NCI-H146 treated with DMSO at 0.1 percent for 48 hours (cell line): ENCODE measurements around the gene TMEM44.
"Not testable (repeated sequence)": the region's sequence is repeated elsewhere in the genome, so short reads cannot be mapped to it uniquely, and the experiment has no call there.

ENCODE experiments used
- DNase-seq: peaks from one replicate; lab custom pipeline; 2025; ENCODE audit not compliant: unreplicated experiment; lab: John Stamatoyannopoulos, UW

The TMEM44 gene

GRCh38 chr3:194615226-194615625, 18.0 kb downstream of the TMEM44 start:
- DNase-seq = no peak

DNA sequence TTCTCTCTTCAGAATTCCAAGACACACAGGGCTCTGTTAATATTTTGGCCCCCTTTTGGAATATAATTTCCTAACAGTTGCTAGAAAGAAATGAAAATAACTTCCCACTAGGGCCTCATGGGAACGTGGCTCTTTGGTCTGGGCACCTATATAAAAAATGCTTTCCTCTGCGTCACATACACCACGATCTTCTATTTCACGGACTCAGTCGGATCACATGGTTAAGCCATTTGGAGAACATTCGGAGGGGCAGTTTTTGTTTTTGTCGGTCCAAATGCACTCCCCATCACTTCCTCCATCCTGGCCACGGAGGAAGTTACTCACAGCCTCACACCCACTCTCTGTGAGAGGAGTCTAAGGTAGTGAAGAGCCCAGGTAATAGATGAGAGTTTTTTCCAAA, 21.0 kb downstream of the TMEM44 start:
- DNase-seq = no peak

- no peak for DNase-seq
Measured at GRCh38 chr3:194610689-194611088, 22.5 kb downstream of the TMEM44 start.

- DNase-seq = no peak
Measured at GRCh38 chr3:194609601-194610000, 23.6 kb downstream of the TMEM44 start.

DNA sequence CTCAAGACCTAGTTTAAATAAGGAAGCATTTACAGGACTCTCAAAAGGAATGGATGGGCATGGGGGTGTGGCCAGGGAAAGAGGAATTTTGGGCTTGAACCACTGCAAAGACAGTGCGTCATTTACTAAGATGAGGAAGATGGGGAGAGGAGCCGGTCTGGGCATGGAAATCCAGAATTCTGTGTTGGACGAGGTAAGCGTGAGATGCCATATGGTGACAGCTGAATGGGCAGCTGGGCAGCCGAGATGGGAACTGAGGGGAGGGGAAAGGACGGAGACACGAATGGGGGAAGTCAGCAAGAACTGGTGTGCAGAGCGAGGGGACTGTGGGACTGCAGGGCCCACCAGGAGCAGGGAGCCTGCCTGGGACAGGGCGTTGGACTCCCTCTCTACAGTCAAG, 24.2 kb downstream of the TMEM44 start:
- no peak for DNase-seq

DNA sequence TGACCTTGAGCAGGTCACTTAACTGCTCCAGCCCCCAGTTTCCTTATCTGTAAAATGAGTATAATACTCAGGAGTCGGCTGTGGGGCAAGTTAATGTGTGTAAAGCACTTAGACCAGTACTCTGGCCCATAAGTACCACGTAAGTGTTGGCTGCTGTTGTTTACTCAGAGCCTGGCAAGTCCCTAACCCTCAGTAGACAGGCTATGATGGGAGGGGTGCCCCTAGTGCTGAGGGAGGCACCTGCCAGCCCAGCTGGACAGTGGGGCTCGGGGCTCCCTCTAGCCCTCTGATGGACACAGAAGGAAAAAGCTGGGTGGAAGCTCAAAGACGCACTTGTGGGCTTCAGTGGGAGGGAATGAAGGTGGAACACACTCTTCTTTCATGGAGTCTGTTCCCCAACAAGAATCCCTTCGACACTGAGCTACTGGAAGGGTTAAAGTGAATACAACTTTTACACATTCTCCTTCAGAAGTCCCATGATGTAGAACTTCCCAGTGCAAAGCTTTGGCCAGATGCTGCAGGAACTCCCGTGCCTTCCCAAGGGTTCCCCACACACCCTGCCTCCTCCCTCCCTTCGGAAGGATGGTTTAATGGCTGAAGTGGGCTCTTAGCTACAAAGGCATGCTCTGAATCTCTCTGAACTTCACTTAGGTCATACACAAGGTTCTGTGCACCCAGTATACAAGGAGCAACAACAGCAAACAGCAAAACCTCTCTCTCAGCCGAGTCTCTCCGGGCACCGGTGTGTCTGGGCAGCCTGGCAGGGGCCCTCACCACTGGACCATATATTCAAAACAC, 25.4 kb downstream of the TMEM44 start:
- no peak for DNase-seq

DNA sequence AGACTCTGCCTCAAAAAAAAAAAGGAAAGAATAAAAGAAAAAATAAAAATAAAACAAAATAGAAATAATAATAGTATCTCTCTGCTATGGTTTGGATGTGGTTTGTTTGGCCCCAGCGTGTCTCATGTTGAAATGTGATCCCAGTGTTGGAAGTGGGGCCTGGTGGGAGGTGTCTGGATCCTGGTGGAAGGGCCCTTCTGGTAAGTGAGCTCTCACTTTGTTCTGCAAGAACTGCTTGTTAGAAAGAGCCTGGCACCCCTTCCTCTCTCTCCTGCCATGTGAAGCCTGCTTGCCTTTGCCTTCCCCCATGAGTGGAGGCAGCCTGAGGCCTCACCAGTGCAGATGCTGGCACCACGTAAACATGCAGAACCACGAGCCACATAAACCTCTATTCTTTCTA, 26.3 kb downstream of the TMEM44 start:
- DNase-seq = no peak

GRCh38 chr3:194606163-194606562, 27.1 kb downstream of the TMEM44 start:
- DNase-seq = no peak

GRCh38 chr3:194605314-194605713, 27.9 kb downstream of the TMEM44 start:
- not testable (repeated sequence) for DNase-seq

- DNase-seq = no peak
Measured at GRCh38 chr3:194604837-194605236, 28.4 kb downstream of the TMEM44 start.

GRCh38 chr3:194604126-194604525, 29.1 kb downstream of the TMEM44 start:
- DNase-seq = no peak

GRCh38 chr3:194602669-194603171, 30.5 kb downstream of the TMEM44 start:
- DNase-seq = no peak

- no peak for DNase-seq
Measured at GRCh38 chr3:194598771-194599557, 34.3 kb downstream of the TMEM44 start.

- no peak for DNase-seq
Measured at GRCh38 chr3:194596906-194597305, 36.3 kb downstream of the TMEM44 start.

DNA sequence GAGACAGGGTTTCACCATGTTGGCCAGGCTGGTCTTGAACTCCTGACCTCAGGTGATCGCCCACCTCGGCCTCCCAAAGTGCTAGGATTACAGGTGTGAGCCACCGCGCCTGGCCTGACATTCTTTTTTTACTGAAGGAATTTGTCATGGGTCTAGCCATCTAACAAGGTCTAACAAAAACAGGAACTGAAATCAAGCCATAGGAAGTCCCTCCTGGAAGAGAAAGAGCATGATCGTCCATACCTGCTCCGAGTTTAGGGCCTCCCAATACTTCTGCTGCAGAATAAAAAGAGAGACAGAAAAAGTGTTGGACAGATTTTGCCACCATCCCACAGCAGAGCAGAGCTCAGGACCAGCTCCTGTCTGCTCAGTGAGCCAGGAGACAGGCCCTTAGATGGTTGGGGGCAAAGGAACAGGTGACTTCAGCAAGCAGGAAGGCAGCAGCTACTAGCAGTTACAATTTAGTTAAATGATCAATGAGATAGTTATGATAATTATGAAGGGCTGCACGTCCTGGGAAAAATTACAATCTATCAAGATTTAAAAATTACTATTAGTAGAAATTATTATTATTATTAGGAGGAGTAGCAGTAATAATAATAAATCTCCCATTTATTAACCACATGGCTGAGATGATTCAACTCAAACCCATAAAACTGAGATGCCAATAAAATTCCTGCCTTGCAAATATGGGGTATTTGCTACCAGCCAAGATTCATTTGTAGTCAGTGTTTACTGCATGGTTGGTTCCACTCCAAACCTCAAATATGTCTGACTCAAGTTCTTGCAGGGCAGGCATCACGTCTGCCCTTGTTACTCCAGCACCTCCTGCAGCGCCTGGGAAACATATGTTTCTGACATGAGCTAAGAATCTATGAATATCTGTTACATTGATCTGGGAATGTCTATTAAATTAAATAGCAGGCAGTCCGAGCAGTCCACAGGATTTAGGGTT, 40.1 kb downstream of the TMEM44 start:
- DNase-seq = no peak

- no peak for DNase-seq
Measured at GRCh38 chr3:194588741-194589140, 44.5 kb downstream of the TMEM44 start.

DNA sequence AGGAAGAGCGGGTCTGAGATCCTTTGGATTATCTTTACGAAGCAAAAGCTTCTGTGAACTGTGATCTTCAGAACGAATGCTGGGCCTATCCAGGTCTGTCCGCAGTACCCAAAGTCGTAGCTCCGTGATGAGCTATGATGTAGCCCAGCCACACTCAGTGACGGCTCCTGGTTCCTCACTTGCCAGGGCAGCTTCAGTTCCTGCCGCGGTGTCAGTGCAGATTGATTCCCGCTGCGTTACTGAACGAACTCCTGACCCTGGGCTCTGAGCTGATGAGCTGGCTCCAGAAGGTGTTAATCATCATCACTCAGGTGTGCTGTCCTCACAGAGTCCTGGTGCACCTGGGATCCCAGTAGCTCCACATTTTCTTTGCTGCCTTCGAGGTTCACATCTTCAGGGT, 45.0 kb downstream of the TMEM44 start:
- no peak for DNase-seq

DNA sequence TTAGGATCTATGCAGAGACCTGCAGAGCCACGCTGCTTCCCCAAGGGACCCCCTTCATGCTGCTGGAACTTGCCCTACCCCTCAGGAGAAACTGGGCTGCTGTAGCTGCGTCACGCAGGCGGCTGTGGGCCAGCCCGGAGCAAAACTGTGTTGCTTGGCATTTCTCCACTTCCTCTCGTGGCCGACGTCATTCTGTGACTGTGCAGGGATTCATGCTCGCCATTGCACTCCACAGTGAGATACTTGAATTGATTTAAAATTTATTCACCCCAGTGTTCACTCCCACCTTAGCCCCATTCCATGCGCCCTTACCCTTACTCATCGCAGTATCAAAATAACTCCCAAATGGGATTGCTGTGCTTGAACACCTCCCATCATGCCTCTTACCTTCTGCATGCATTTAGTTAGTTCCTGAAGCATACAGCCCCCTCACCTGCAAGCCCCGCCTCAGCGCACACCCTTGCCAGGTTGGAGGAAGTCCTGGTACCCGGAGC, 45.7 kb downstream of the TMEM44 start:
- DNase-seq = no peak

DNA sequence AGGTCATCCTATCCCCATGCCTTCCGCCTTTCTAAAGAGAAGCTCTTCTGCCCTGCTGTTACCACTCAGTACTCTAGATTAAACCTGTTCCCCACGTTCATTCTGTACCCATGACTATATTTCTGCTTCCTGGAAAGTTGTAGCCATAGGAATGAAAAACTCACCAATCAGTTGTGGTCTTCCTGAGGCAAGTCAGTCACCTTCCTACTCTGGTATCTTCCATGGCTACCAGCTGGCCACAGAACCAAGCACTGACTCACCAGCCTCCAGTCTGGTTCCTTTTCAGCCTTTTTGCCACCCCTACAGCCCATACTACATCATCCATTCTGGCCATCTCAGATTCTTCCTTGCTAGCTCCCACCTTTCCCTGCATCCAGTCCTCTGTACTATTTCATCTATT, 46.4 kb downstream of the TMEM44 start:
- DNase-seq = no peak

DNA sequence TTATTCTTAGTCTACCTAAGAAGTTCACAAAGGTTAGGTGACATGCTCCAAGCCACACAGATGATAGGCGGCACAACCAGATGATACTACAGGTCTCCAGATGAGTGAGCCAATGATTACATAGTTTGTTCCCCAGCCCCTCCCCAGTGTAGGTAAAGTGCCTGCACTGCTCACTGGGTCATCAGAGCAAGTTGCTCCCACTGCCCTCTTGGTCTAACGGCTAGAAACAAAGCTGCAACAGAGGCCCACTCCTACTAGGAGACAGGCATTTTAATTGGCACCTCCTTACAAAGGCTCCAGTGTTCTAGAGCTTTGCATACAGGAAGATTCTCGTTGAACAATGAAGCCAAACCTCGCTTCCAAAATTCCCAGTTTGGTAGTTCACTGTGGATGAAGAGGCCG, 47.3 kb downstream of the TMEM44 start:
- no peak for DNase-seq

DNA sequence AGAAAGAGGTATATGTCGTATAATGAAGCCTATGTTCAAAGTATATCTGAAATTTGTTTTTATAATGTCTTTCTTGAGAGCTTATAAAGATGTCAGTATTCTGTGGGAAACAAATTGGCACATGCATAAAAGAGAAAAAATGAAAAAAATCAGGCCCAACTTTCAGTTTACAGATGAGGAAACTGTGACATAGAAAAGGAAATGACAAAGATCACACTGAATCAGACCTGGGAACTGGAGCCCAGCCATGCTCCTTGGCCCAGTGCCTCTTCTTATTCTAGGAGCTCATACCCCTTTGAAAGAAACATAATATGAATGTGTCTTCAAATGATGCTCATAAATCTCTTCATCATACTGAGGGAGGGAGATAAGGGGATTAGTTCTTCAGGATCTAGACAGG, 48.4 kb downstream of the TMEM44 start:
- DNase-seq = no peak
